ENCODE data around the gene MS4A5.

DNA sequence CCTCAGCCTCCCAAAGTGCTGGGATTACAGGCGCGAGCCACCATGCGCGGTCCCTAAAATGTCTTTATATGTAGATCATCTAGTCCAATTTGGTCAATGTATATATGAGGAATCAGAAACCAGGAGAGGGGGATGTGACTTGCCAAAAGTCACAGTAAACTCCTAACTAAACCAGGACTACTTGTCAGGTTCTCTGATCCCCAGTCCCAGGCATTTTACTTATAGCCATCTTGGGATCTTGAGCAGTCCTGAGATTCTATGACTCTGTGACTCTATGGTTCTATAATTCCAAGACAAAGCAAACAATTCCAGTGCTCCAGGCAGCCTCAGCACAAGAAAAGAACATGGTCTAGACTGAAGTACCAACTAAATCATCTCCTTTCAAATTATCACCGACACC is at the start of gene MS4A5:
- no peak for TF ChIP-seq CTCF (IDR thresholded peaks at IDR 0.05)
- no peak for TF ChIP-seq ZFX (IDR thresholded peaks at IDR 0.05; ENCODE audit: borderline replicate concordance)
